ENCODE results near the gene KIAA0930.

Gene KIAA0930

GRCh38 chr22:45246060-45246985 is 5.6 kb upstream of the KIAA0930 start:
- peak overlapping the region; percentile 11; the same call in 1 of the 2 replicates for H3K27ac ChIP-seq (ENCODE audit: extremely low read depth, low read depth, low read length)
- TF ChIP-seq ZNF639 (tag by site-specific recombination; IDR thresholded peaks at IDR 0.05) (no peak), WT1 (tag by site-specific recombination; IDR thresholded peaks at IDR 0.05) (no peak), SP7 (tag by site-specific recombination; IDR thresholded peaks at IDR 0.05) (peak; percentile 21; the same call in 1 of the 2 replicates), PRDM1 (tag by site-specific recombination; IDR thresholded peaks at IDR 0.05) (0 out of 2 replicates have a peak, but pooled peaks have one; percentile 44), SP2 (tag by site-specific recombination; IDR thresholded peaks at IDR 0.05) (peak; percentile 16; the same call in 1 of the 2 replicates), RBAK (tag by site-specific recombination; IDR thresholded peaks at IDR 0.05) (no peak), ZNF596 (tag by site-specific recombination; IDR thresholded peaks at IDR 0.05) (no peak), ZNF366 (tag by site-specific recombination; conservative IDR thresholded peaks at IDR 0.05) (0 out of 2 replicates have a peak, but pooled peaks have one; percentile 18), ZBTB17 (tag by site-specific recombination; IDR thresholded peaks at IDR 0.05) (peak; percentile 70), ZNF24 (tag by site-specific recombination; IDR thresholded peaks at IDR 0.05) (no peak)

GRCh38 chr22:45244916-45245315 is 4.2 kb upstream of the KIAA0930 start:
- POLR2A ChIA-PET = no interaction called here
- CTCF ChIA-PET = interaction anchor here (0.6 kb wide), 1 partner anchor 64 kb away, joined by 4 read pairs; no protein-coding TSS in a partner anchor
- no peaks in the 10 kb centered on the region for H3K36me3 ChIP-seq (ENCODE audit: control insufficient read depth in 2 of 2, insufficient read depth in 1 of 2, low read length in 2 of 2)
- no peak overlapping the region for H3K4me3 ChIP-seq (ENCODE audit: low read depth, low read length)
- 0 out of 2 replicates have a peak, but pooled peaks cover 3% of the 10 kb centered on the region for H3K4me1 ChIP-seq (ENCODE audit: control insufficient read depth, insufficient read depth, low read length)
- H3K9me3 ChIP-seq (ENCODE audit: control insufficient read depth, insufficient read depth, low read depth, low read length) = no peaks in the 10 kb centered on the region
- no peak overlapping the region for H3K27ac ChIP-seq (ENCODE audit: extremely low read depth, low read depth, low read length)
- no peak for TF ChIP-seq ZNF518A (tag by site-specific recombination; conservative IDR thresholded peaks at IDR 0.05; ENCODE audit: low read depth)
- TF ChIP-seq GLI4 (tag by site-specific recombination; IDR thresholded peaks at IDR 0.05) = no peak
- TF ChIP-seq ZNF398 (tag by site-specific recombination; IDR thresholded peaks at IDR 0.05) = no peak
- TF ChIP-seq PRDM10 (tag by site-specific recombination; IDR thresholded peaks at IDR 0.05) = no peak

More at GRCh38 chr22:45246060-45246985, 5.6 kb upstream of the KIAA0930 start:
- Histone ChIP-seq H3K36me3 (ENCODE audit: control insufficient read depth in 2 of 2, insufficient read depth in 1 of 2, low read length in 2 of 2) (no peaks in the 10 kb centered on the region), H3K9me3 (ENCODE audit: control insufficient read depth, insufficient read depth, low read depth, low read length) (no peaks in the 10 kb centered on the region), H3K4me3 (ENCODE audit: low read depth, low read length) (no peak overlapping the region), H3K4me1 (ENCODE audit: control insufficient read depth, insufficient read depth, low read length) (no peaks in the 10 kb centered on the region)
- ChIA-PET CTCF (interaction anchor here (0.6 to 1.4 kb wide), 8 partner anchors 18 to 491 kb away, joined by 3 to 6 read pairs (median 3); no protein-coding TSS in a partner anchor), POLR2A (interaction anchor here (0.6 kb wide), 1 partner anchor 802 kb away, joined by 4 read pairs; no protein-coding TSS in a partner anchor)
